BLaER1 treated with 17β-estradiol and CSF1 and Interleukin-3, amounts not matched to agents 10 nM and 100 nM (cell line): Measurements from ENCODE around the gene STK32B.

ENCODE experiments used
- H3K27ac ChIP-seq, 11 experiments: shearing (Covaris generic); formaldehyde crosslinking; 2 replicates each; pipeline ENCODE4 v1.8.1; 2022
- H3K27me3 ChIP-seq, 11 experiments: shearing (Covaris generic); formaldehyde crosslinking; 2 replicates each; pipeline ENCODE4 v1.8.1; 2022
- H3K36me3 ChIP-seq, 11 experiments: shearing (Covaris generic); formaldehyde crosslinking; 2 replicates each; pipeline ENCODE4 v1.8.1; 2022
- H3K4me1 ChIP-seq, 10 experiments: shearing (Covaris generic); formaldehyde crosslinking; 2 replicates each; pipeline ENCODE4 v1.8.1; 2022
- H3K4me2 ChIP-seq, 11 experiments: shearing (Covaris generic); formaldehyde crosslinking; 2 replicates each; pipeline ENCODE4 v1.8.1; 2022
- H3K4me3 ChIP-seq, 10 experiments: shearing (Covaris generic); formaldehyde crosslinking; 2 replicates each; pipeline ENCODE4 v1.8.1; 2022
- H3K9ac ChIP-seq, 11 experiments: shearing (Covaris generic); formaldehyde crosslinking; 2 replicates each; pipeline ENCODE4 v1.8.1; 2022
- H3K9me3 ChIP-seq, 11 experiments: shearing (Covaris generic); formaldehyde crosslinking; replicated peaks in 1 of 11; 2 replicates each; pipeline ENCODE4 v1.8.1; 2022
- H4K20me1 ChIP-seq, 11 experiments: shearing (Covaris generic); formaldehyde crosslinking; 2 replicates each; pipeline ENCODE4 v1.8.1; 2022
- Cebpa-rat ChIP-seq, 11 experiments: shearing (Covaris generic); IDR thresholded peaks; 2 replicates each; pipeline ENCODE4 v1.8.1; 2022

The STK32B gene

GRCh38 chr4:5416637-5417036, 365.4 kb downstream of the STK32B start:
- no peaks in the 10 kb centered on the region for H3K27me3 ChIP-seq
- H3K4me1 ChIP-seq = peaks cover 0 to 25% (median 18%) of the 10 kb centered on the region in 10 experiments; a peak in 13 of 20 replicates
- H4K20me1 ChIP-seq = no peaks in the 10 kb centered on the region
- no peak for TF ChIP-seq Cebpa-rat (IDR thresholded peaks at IDR 0.05)
- H3K36me3 ChIP-seq = peaks cover 4 to 29% (median 13%) of the 10 kb centered on the region in 11 experiments; a peak in 15 of 22 replicates
- no peak overlapping the region for H3K9ac ChIP-seq
- H3K4me3 ChIP-seq = no peak overlapping the region
- H3K27ac ChIP-seq = no peak overlapping the region
- peaks cover 17 to 27% (median 21%) of the 10 kb centered on the region in 11 experiments for H3K9me3 ChIP-seq
- H3K4me2 ChIP-seq = peak overlapping the region in 6 of 11 experiments; percentile 52 to 73 (median 64); a peak in 7 of 22 replicates

- Histone ChIP-seq H3K27ac (no peak overlapping the region), H3K4me2 (no peak overlapping the region), H3K4me1 (peaks cover 0 to 18% (median 12%) of the 10 kb centered on the region in 10 experiments; a peak in 13 of 20 replicates), H3K4me3 (no peak overlapping the region), H3K9ac (no peak overlapping the region), H3K36me3 (peaks cover 4 to 29% (median 15%) of the 10 kb centered on the region in 11 experiments; a peak in 15 of 22 replicates), H3K27me3 (no peaks in the 10 kb centered on the region), H3K9me3 (peaks cover 17 to 40% (median 24%) of the 10 kb centered on the region in 11 experiments), H4K20me1 (no peaks in the 10 kb centered on the region)
- TF ChIP-seq Cebpa-rat (IDR thresholded peaks at IDR 0.05) = no peak
Observed at GRCh38 chr4:5420266-5420665, 369.0 kb downstream of the STK32B start.

DNA sequence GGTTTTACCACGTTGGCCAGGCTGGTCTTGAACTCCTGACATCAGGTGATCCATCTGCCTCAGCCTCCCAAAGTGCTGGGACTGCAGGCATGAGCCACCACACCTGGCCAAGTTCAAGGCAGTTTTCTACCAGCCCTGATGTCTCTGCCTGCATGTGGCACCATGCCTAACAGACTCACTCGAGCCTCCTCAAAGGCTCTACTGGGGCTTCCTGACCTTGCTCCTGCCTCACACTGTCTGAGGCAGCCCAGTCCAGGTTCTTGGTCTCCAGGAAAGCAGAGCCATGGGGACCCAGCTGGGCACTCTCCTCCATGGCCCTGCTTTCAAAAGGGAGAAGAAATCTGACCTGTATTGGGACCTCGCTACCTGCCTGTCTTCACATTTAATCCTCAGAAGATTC, 370.1 kb downstream of the STK32B start:
- Histone ChIP-seq H3K4me1 (peaks cover 0 to 7% (median under 1%) of the 10 kb centered on the region in 10 experiments; a peak in 9 of 20 replicates), H3K9ac (no peak overlapping the region), H4K20me1 (no peaks in the 10 kb centered on the region), H3K36me3 (peaks cover 4 to 29% (median 15%) of the 10 kb centered on the region in 11 experiments; a peak in 15 of 22 replicates), H3K4me2 (no peak overlapping the region), H3K27ac (no peak overlapping the region), H3K4me3 (no peak overlapping the region), H3K27me3 (no peaks in the 10 kb centered on the region), H3K9me3 (peaks cover 17 to 40% (median 24%) of the 10 kb centered on the region in 11 experiments)
- TF ChIP-seq Cebpa-rat (IDR thresholded peaks at IDR 0.05) = no peak

GRCh38 chr4:5422195-5422594, 370.9 kb downstream of the STK32B start:
- Histone ChIP-seq H3K27ac (no peak overlapping the region), H3K4me3 (no peak overlapping the region), H3K4me1 (no peaks in the 10 kb centered on the region), H3K4me2 (no peak overlapping the region), H4K20me1 (no peaks in the 10 kb centered on the region), H3K9me3 (peaks cover 9 to 32% (median 16%) of the 10 kb centered on the region in 11 experiments), H3K36me3 (peaks cover 0 to 22% (median 10%) of the 10 kb centered on the region in 11 experiments; a peak in 14 of 22 replicates), H3K9ac (no peak overlapping the region), H3K27me3 (no peaks in the 10 kb centered on the region)
- TF ChIP-seq Cebpa-rat (IDR thresholded peaks at IDR 0.05) = no peak

GRCh38 chr4:5423670-5424069, 372.4 kb downstream of the STK32B start:
- H4K20me1 ChIP-seq = no peaks in the 10 kb centered on the region
- no peak overlapping the region for H3K4me2 ChIP-seq
- H3K9me3 ChIP-seq = peaks cover 0 to 18% (median 1%) of the 10 kb centered on the region in 11 experiments; a peak in 9 of 22 replicates
- no peak overlapping the region for H3K27ac ChIP-seq
- no peak for TF ChIP-seq Cebpa-rat (IDR thresholded peaks at IDR 0.05)
- H3K4me3 ChIP-seq = no peak overlapping the region
- peaks cover 0 to 7% (median 0%) of the 10 kb centered on the region in 11 experiments; a peak in 6 of 22 replicates for H3K36me3 ChIP-seq
- no peak overlapping the region for H3K9ac ChIP-seq
- no peaks in the 10 kb centered on the region for H3K27me3 ChIP-seq
- no peaks in the 10 kb centered on the region for H3K4me1 ChIP-seq

- Histone ChIP-seq H3K27me3 (no peaks in the 10 kb centered on the region), H3K27ac (no peak overlapping the region), H3K4me1 (no peaks in the 10 kb centered on the region), H3K4me3 (no peak overlapping the region), H3K9ac (no peak overlapping the region), H3K4me2 (no peak overlapping the region), H3K36me3 (peaks cover 0 to 7% (median 0%) of the 10 kb centered on the region in 11 experiments; a peak in 4 of 22 replicates), H3K9me3 (peaks cover 0 to 18% (median 0%) of the 10 kb centered on the region in 11 experiments; a peak in 7 of 22 replicates), H4K20me1 (no peaks in the 10 kb centered on the region)
- no peak for TF ChIP-seq Cebpa-rat (IDR thresholded peaks at IDR 0.05)
Observed at GRCh38 chr4:5424211-5424610, 372.9 kb downstream of the STK32B start.

- no peak overlapping the region for H3K9ac ChIP-seq
- H3K4me3 ChIP-seq = no peak overlapping the region
Observed at GRCh38 chr4:5424901-5425300, 373.6 kb downstream of the STK32B start.

GRCh38 chr4:5429747-5430146, 378.5 kb downstream of the STK32B start:
- Histone ChIP-seq H3K27ac (no peak overlapping the region), H3K9me3 (peaks cover 0 to 5% (median 0%) of the 10 kb centered on the region in 11 experiments; a peak in 5 of 22 replicates), H3K36me3 (peaks cover 0 to 3% (median 0%) of the 10 kb centered on the region in 11 experiments; a peak in 1 of 22 replicates), H4K20me1 (no peaks in the 10 kb centered on the region), H3K4me2 (no peak overlapping the region), H3K4me3 (no peak overlapping the region), H3K9ac (no peak overlapping the region), H3K27me3 (no peaks in the 10 kb centered on the region), H3K4me1 (no peaks in the 10 kb centered on the region)
- TF ChIP-seq Cebpa-rat (IDR thresholded peaks at IDR 0.05) = no peak

More at GRCh38 chr4:5424901-5425300, 373.6 kb downstream of the STK32B start:
- no peak for TF ChIP-seq Cebpa-rat (IDR thresholded peaks at IDR 0.05)
- no peak overlapping the region for H3K4me2 ChIP-seq
- no peak overlapping the region for H3K27ac ChIP-seq
- H3K4me1 ChIP-seq = no peaks in the 10 kb centered on the region
- H3K36me3 ChIP-seq = peaks cover 0 to 7% (median 0%) of the 10 kb centered on the region in 11 experiments; a peak in 3 of 22 replicates
- H3K27me3 ChIP-seq = no peaks in the 10 kb centered on the region
- H4K20me1 ChIP-seq = no peaks in the 10 kb centered on the region
- H3K9me3 ChIP-seq = peaks cover 0 to 18% (median 0%) of the 10 kb centered on the region in 11 experiments; a peak in 7 of 22 replicates

- Histone ChIP-seq H3K27ac (no peak overlapping the region), H3K4me3 (no peak overlapping the region), H3K4me1 (no peaks in the 10 kb centered on the region), H3K27me3 (no peaks in the 10 kb centered on the region), H3K9ac (no peak overlapping the region), H4K20me1 (no peaks in the 10 kb centered on the region), H3K36me3 (0 out of 22 replicates have a peak, but pooled peaks cover 0 to 4% (median 0%) of the 10 kb centered on the region in 11 experiments), H3K4me2 (no peak overlapping the region), H3K9me3 (peaks cover 0 to 8% (median 0%) of the 10 kb centered on the region in 11 experiments; a peak in 6 of 22 replicates)
- no peak for TF ChIP-seq Cebpa-rat (IDR thresholded peaks at IDR 0.05)
Observed at GRCh38 chr4:5433196-5433595, 381.9 kb downstream of the STK32B start.

- Histone ChIP-seq H3K9me3 (peaks cover 0 to 10% (median 0%) of the 10 kb centered on the region in 11 experiments; a peak in 5 of 22 replicates), H3K36me3 (0 out of 22 replicates have a peak, but pooled peaks cover 0 to 4% (median 0%) of the 10 kb centered on the region in 11 experiments), H3K4me3 (no peak overlapping the region), H4K20me1 (no peaks in the 10 kb centered on the region), H3K4me2 (no peak overlapping the region), H3K4me1 (no peaks in the 10 kb centered on the region), H3K27ac (no peak overlapping the region), H3K27me3 (no peaks in the 10 kb centered on the region), H3K9ac (no peak overlapping the region)
- no peak for TF ChIP-seq Cebpa-rat (IDR thresholded peaks at IDR 0.05)
Observed at GRCh38 chr4:5435201-5435600, 383.9 kb downstream of the STK32B start.
